ENCODE data around the gene STAM2.
"Not testable (repeated sequence)": the region's sequence is repeated elsewhere in the genome, so short reads cannot be mapped to it uniquely, and the experiment has no call there.

Gene STAM2

DNA sequence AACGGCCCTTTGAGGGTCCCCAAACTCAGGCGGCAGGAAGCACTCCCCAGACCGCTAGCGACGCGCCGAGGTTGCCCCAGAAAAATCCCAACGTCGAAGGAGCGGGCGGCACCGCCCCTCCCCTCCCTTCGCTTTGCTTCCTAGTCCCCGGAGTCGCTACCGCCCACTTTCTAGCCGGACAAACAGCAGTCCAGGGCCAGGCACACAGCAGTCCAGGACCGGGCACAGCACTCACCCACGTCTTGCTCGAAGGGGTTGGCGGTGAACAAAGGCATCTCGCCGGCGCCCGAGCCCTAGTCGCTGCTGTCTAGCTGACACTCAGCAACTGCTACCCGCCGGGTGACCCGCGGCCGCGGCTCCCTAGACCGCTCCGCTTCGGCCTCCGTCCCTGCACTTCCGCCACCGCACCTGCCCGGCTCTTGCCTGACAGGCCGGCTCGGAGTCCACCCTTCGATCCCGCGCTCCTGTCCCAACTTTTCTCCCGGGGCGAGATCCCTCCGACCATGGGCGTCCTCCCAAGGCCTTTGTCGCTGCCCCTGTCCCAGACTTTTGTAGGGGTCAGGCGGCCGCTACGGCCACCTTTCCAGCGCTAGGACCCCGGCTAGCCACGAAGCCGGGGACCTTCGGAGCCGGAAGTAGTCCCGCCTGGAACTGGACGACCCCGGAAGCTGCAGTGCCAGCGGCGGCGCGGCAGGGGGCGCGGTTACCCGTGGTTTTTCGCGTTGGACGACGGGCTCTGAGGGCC, at the start of gene STAM2:
STAM2 (minus strand) TSS at position 396 of the 745 bp plus-strand sequence; CDS start at position 275, 121 bp downstream.
- peak; percentile 84 for DNase-seq

DNA sequence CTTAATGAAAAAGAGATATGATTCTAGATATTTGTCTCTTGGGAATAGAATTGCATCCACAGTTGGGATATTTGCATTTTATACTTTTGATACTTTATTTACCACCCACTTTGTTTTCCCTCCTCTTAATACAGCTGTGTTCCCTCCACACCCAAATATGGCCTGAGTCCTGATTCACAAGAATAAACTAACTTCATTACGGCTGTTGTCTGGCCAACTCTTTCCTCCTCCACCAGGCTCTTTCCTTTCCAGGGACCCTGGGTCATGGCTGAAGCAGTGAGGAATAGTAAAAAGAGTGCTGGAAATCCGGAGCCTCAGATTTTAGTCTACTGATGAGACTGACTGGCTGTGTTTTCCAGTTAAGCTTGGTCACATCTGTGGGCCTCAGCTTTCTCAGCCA, 48.4 kb upstream of the STAM2 start:
- no peak for DNase-seq

DNA sequence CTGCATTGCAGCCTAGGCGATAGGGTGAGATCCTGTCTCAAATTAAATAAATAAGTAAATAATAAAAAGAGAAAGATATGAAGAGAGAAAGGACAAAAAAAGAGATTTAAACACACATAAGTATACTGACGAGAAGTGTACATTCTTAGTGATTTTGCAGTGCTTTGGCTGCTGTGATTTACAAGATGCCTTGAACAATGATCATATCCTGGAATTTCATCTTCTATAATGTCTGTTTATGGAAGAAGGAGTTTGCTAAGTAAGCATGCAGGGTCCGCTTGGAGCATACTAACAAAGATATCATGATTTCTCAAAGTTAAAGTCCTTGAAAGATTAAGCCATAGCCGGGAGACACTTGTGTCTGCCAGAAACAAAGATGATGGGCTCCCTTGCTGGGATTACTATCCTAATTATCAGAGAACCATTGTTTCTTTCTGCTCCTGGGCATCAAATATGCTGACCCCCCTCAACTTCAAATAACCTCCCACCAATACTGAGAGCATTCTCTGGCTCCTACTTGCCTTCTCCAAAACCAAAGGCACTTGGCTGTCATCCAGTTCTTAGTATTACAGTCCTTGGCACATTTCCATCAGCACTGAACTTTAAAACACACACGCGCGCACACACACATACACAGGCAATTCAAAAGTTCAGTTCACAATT, 47.5 kb upstream of the STAM2 start:
- peak; percentile 78 for DNase-seq

DNA sequence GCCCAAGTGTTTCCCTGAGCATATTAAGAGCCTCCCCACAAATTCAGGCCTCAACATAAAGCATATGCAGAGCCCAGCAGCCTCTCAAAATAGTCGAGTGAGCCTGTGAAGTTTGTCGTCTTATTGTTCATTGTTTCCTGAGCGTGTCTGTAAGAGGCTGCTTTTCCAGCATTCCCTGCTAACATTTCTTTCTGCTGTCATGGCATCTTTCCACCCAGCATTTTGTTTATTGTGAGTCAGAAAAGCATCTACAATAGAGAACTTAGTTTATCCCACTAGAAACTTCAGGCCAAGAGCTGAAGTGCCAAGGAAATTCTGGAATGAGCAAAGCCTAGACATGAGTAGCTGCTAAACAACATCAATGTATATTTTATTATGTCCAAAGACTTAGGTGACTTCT, 46.3 kb upstream of the STAM2 start:
- DNase-seq, result no peak

DNA sequence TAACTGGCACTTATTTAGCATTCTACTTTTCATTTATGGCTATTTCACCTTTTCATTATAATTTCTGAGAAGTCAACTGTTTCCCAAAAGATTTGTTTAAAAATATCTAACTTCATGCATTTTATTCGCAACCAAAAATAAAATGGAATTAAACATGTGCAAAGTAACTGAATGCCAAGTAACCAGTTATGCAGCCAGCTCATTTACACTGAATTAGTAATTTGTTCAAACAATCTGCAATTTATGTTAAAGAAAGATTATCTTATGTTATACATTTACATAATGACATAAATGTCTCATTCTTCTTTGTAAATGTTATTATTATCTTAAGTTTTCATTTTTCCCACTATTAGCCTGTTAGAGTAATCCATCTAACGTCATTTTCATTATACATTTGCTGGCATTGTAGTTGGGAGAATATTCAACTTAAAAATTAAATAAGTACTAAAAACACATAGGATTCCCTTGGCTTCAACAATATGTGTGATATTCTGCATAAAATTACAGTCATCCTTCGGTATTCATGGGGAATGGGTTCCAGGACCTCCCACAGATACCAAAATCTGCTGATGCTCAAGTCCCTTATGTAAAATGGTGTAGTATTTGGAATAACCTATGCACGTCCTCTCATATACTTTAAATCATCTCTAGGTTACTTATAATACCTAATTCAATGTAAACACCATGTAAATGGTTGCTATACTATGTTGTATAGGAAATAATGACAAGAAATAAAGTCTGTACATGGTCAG, 43.7 kb upstream of the STAM2 start:
- no peak for DNase-seq

- no peak for DNase-seq
Measured at GRCh38 chr2:152201466-152201830, 25.9 kb upstream of the STAM2 start.

DNA sequence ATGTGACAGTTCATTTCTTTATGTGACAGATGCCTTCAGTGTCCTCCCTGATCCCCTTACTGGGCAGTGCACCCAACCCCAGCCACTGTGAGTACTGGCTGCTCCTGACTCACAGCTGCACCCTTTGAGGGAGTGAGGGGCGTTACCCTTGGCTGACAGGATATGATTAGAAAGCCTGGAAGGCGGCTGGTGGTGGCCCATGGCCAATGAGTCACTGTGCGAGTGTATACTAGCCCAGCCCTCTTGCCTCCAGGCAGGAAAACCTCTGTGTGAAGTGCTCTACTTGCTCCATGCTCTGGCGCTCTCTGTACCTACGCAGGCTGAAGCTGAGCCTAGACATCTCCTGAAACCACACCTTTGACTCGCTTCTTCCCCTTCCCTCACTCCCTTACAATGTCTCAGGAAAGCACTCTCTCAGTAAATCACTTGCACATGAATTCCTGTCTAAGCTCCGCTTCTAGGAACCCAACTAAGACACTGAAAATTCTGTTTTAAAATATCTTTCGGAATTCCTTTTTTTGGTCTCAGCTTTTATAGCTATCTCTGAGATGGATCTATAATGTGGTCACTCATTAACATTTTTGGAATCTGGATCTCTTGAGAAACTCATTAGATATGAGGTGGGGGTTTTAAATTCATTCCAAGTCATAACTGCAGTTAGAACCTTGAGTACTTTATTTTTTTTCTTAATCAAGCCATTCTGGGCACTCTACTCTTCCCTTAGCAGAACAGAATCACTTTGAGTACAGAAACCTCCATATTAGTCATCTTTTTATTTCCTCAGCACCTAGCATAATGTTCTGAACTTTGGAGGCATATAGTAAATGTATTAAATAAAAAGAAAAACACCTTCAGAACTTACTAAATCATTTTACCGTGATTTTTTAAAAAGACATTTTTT, 25.3 kb upstream of the STAM2 start:
- DNase-seq, result no peak

DNA sequence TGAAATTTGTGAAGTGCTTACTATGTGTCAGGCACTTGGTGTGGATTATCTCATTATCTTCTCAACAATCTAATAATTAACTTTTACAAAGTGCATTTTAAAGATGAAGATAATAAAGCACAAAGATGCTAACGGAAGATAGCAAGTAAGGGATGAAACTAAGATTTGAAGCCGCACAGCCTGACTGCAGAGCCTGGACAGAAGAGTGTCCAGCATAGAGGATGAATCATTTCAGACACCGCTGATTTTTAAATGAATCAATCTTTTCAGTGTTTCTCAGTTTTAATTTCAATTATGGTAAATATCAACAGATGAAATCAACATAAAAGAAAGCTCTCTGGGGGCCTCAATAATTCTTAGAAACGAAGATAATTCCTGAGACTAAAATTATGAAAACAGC, 24.5 kb upstream of the STAM2 start:
- no peak for DNase-seq

- no peak for DNase-seq
Measured at GRCh38 chr2:152198499-152198898, 22.9 kb upstream of the STAM2 start.

DNA sequence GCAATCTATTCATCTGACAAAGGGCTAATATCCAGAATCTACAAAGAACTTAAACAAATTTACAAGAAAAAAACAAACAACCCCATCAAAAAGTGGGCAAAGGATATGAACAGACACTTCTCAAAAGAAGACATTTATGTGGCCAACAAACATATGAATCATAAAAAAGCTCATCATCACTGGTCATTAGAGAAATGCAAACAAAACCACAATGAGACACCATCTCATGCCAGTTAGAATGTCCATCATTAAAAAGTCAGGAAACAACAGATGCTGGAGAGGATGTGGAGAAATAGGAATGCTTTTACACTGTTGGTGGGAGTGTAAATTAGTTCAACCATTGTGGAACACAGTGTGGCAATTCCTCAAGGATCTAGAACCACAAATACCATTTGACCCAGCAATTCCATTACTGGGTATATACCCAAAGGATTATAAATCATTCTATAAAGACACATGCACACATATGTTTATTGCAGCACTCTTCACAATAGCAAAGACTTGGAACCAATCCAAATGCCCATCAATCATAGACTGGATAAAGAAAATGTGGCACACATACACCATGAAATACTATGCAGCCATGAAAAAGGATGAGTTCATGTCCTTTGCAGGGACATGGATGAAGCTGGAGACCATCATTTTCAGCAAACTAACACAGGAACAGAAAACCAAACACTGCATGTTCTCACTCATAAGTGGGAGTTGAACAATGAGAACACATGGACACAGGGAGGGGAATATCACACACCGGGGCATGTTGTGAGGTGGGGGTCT, 22.1 kb upstream of the STAM2 start:
- not testable (repeated sequence) for DNase-seq

DNA sequence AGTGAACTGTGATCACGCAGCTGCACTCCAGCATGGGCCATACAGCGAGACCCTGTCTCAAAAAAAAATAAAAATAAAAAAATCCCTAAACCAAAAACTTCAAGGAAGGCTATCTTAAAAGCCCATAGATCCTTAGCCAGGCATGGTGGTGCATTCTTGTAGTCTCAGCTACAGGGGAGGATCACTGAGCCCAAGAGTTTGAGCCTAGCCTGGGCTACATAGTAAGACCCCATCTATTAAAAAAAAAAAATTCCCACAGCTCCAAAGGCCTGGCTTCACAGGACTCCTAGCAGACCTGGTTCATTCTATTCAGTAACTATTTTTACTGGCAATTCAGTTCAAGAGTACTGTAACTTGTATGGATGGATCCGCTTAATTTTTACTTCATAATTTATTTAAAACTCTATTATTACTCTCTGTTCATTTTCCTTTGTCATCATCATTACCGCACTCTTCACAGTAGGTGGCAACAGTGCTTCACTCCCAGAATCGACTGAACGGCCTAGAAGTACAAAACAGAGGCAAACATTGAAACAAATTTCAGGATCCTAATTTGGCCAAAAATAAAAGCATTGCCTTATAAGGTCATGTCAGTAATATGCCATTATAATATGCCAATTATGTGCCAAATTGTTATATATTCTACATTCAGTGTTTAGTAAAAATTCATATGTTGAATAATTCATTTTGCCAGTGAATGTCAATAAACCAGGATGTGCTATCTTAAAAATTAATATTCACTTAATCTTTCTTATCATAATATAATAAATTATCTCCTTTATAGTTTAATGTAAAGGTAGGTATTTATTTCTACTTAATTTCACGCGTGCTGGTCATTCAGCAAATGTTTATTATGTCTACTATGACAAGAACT, 14.3 kb upstream of the STAM2 start:
- DNase-seq, result peak; percentile 22

- DNase-seq, result not testable (repeated sequence)
Measured at GRCh38 chr2:152186808-152187207, 11.2 kb upstream of the STAM2 start.

GRCh38 chr2:152186262-152186661, 10.7 kb upstream of the STAM2 start:
- DNase-seq, result no peak

DNA sequence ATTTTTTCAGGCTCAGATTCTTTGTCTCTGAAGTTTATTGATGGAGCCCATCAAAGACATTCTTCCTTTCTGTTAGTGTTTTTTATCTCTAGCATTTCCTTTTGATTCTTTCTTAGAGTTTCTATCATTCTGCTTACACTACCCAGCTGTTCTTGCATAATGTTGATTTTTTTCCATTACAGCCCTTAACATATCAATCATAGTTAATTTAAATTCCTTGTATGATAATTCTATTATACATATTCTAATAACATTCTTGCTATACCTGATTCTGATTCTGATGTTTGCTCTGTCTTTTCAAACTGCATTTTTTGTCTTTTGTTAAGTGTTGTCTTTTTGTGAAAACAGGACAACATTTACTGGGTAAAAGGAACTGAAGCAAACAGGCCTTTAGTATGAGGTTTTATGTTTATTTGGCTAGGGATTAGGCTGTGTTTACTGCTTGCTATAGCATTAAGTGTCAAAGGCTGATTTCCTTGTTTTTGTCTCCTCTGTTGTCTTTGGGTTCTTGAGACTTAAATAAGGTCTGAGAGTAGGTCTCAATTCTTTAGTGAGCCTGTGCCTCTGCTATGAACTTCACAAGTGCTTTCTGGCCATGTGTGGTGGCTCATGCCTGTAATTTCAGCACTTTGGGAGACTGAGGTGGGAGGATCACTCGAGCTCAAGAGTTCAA, 8.0 kb upstream of the STAM2 start:
- DNase-seq, result no peak

- DNase-seq, result not testable (repeated sequence)
Measured at GRCh38 chr2:152177667-152178066, 2.1 kb upstream of the STAM2 start.

GRCh38 chr2:152176113-152176714, 651 bp upstream of the STAM2 start:
- DNase-seq, result no peak

- no peak for DNase-seq
Measured at GRCh38 chr2:152175012-152175367, 573 bp downstream of the STAM2 start.

DNA sequence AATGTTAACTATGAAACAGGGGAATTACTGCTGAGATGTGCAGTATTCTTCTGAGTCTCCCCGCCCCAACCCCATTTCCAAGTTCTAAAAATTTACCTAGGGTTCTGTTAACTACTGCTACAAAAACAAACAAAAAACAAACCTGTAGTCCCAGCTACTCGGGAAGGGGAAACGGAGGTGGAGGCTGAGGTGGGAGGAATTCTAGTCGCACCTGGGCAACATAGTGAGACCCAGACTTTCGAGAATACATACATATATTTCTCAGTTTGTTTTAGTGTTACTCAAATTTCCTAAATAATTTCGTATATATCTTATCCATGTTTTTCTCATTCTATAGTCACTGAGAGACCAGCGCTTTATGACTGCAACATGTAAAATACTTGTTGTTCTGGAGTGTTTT, 989 bp downstream of the STAM2 start:
- no peak for DNase-seq

GRCh38 chr2:152173831-152174230, 1.7 kb downstream of the STAM2 start:
- no peak for DNase-seq

DNA sequence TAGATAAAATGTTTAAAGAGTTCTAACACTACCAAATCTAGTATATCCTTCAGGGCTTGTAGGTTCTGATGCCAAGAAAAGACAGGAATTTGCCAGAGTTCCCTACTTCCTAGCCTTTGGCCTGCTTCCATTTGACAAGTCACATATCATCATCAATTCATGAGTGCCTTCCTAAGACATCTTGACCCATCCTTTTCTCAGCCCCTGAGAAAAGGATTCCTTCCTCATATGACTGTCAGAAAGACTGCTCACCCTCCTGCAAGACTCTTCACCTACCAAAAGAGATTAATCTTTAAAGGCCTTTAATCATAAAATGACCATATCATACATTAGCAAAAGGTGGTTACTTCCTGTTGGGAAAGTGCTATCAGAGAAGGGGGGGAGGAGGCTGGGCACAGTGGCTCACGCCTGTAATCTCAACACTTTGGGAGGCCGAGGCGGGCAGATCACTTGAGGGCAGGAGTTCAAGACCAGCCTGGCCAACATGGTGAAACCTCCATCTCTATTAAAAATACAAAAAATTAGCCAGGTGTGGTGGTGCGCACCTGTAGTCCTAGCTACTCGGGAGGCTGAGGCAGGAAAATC, 3.3 kb downstream of the STAM2 start:
- DNase-seq, result not testable (repeated sequence)

All from COR-L47 (cell line).